Lower lobe of right lung (tissue), 2 donors: Measurements from ENCODE around the gene ZNF14. TPM values are rescaled to one million over a fixed set of nuclear protein-coding genes. Genes with fewer than 3 reads are reported as not detected.
"Not testable (repeated sequence)": the region's sequence is repeated elsewhere in the genome, so short reads cannot be mapped to it uniquely, and the experiment has no call there.

Experiments
- ATAC-seq, 2 donors: fragments of 200-7000 bp; cut with Tn5 transposase; one replicate each; pipeline ENCODE4 v1.9.1; 2020 to 2022; ENCODE audit warnings: mild to moderate bottlenecking in 2 of 2, moderate library complexity in 2 of 2
- DNase-seq: peaks from one replicate; pipeline ENCODE4 v3.0.0-alpha.2; 2020
- H3K27ac ChIP-seq: fragments of 200-600 bp; one replicate; pipeline ENCODE4 v1.8.0; 2022
- H3K27me3 ChIP-seq: fragments of 200-600 bp; one replicate; pipeline ENCODE4 v1.8.0; 2022; ENCODE audit warnings: low read depth
- H3K36me3 ChIP-seq: fragments of 200-600 bp; one replicate; pipeline ENCODE4 v1.8.0; 2022; ENCODE audit warnings: mild to moderate bottlenecking
- H3K4me1 ChIP-seq: fragments of 200-600 bp; one replicate; pipeline ENCODE4 v1.8.0; 2022
- H3K4me3 ChIP-seq: fragments of 200-600 bp; one replicate; pipeline ENCODE4 v1.8.0; 2022; ENCODE audit warnings: mild to moderate bottlenecking
- H3K9me3 ChIP-seq: fragments of 200-600 bp; one replicate; pipeline ENCODE4 v1.8.0; 2022
- CTCF ChIP-seq: fragments of 200-600 bp; IDR thresholded peaks from one replicate; pipeline ENCODE4 v1.8.0; 2022; ENCODE audit warnings: antibody characterized with exemption, mild to moderate bottlenecking
- intact Hi-C: fragments of 100-400 bp; cut with DNase I; formaldehyde crosslinking; loops from one replicate; pipeline ENCODE4 v1.11.0; 2022
- total RNA-seq: library from RNA; stranded (reverse); fragmentation: NEBNext Ultra II Directional; extraction: Animal tissue kit (Norgen Biotek cat#: 25700); gene quantifications from one replicate; pipeline ENCODE4 v1.2.1, GENCODE V29; 2021
- donor health status: DM: no; HTN: yes; CAD: no; lungs with severe emphysema.

Gene ZNF14
- total RNA-seq, 1 donor from 2014 or later = 6.7 TPM

DNA sequence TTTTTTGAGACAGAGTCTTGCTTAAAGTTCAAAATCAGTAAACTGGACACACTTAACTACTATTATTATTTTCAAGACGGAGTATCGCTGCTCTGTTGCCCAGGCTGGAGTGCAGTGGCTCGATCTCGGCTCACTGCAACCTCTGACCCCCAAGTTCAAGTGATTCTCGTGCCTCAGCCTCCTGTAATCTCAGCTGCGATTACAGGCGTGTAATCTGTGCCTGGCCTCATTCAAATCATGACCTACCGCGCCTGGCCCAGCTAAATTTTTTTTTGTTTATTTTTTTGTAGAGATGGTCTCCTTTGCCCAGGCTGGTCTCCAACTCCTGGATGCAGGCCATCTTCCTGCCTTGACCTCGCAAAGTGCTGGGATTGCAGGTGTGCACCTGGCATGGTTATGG is 41.2 kb downstream of the ZNF14 start:
- Histone ChIP-seq H3K4me3 (no peak overlapping the region), H3K4me1 (no peaks in the 10 kb centered on the region), H3K27ac (no peak overlapping the region), H3K9me3 (peaks cover 7% of the 10 kb centered on the region), H3K36me3 (no peaks in the 10 kb centered on the region), H3K27me3 (no peaks in the 10 kb centered on the region)
- intact Hi-C loops = no loop called here
- no peak for DNase-seq
- ATAC-seq = no peak
- no peak for TF ChIP-seq CTCF

GRCh38 chr19:19689023-19689422 is 43.9 kb downstream of the ZNF14 start:
- H3K36me3 ChIP-seq, DNase-seq, H3K27me3 ChIP-seq, intact Hi-C loops, H3K4me3 ChIP-seq, ATAC-seq, H3K4me1 ChIP-seq, H3K27ac ChIP-seq: not testable (repeated sequence)
- peaks cover 22% of the 10 kb centered on the region for H3K9me3 ChIP-seq

- Histone ChIP-seq H3K27me3 (no peaks in the 10 kb centered on the region), H3K4me3 (no peak overlapping the region), H3K9me3 (peaks cover 25% of the 10 kb centered on the region), H3K27ac (no peak overlapping the region), H3K36me3 (no peaks in the 10 kb centered on the region), H3K4me1 (no peaks in the 10 kb centered on the region)
- ATAC-seq (no peak), DNase-seq (no peak)
- intact Hi-C loops = no loop called here
- TF ChIP-seq CTCF = no peak
Observed at GRCh38 chr19:19687090-19687489, 45.8 kb downstream of the ZNF14 start.

- no peaks in the 10 kb centered on the region for H3K4me1 ChIP-seq
- peaks cover 3% of the 10 kb centered on the region for H3K36me3 ChIP-seq
- H3K9me3 ChIP-seq = peaks cover 27% of the 10 kb centered on the region
- ATAC-seq (no peak), DNase-seq (no peak)
- no peaks in the 10 kb centered on the region for H3K27me3 ChIP-seq
- no peak overlapping the region for H3K4me3 ChIP-seq
- intact Hi-C loops = no loop called here
- no peak for TF ChIP-seq CTCF
- no peak overlapping the region for H3K27ac ChIP-seq
Observed at GRCh38 chr19:19686580-19686979, 46.3 kb downstream of the ZNF14 start.

- ATAC-seq, DNase-seq, H3K27ac ChIP-seq, intact Hi-C loops, H3K4me1 ChIP-seq, H3K27me3 ChIP-seq, H3K36me3 ChIP-seq, H3K4me3 ChIP-seq: not testable (repeated sequence)
- peaks cover 32% of the 10 kb centered on the region for H3K9me3 ChIP-seq
Observed at GRCh38 chr19:19686119-19686518, 46.8 kb downstream of the ZNF14 start.

- intact Hi-C loops = no loop called here
- H3K36me3 ChIP-seq = peaks cover 60% of the 10 kb centered on the region
Observed at GRCh38 chr19:19679176-19680073, 53.5 kb downstream of the ZNF14 start.

More at GRCh38 chr19:19679176-19680073, 53.5 kb downstream of the ZNF14 start:
- Histone ChIP-seq H3K4me1 (no peaks in the 10 kb centered on the region), H3K9me3 (peaks cover 39% of the 10 kb centered on the region), H3K4me3 (no peak overlapping the region), H3K27ac (no peak overlapping the region), H3K27me3 (no peaks in the 10 kb centered on the region)
- DNase-seq (no peak), ATAC-seq (no peak)
- TF ChIP-seq CTCF = no peak
